K562 (cell line): Measurements from ENCODE around the gene TP53I3. TPM values are rescaled to one million over a fixed set of nuclear protein-coding genes. Genes with fewer than 3 reads are reported as not detected.

Experiments
- E2F8 ChIP-seq: fragments of 450-650 bp; IDR thresholded peaks from 2 replicates; pipeline ENCODE4 v1.7.1; 2018; ENCODE audit warnings: mild to moderate bottlenecking, low read depth; ENCODE audit not compliant: partially characterized antibody
- GTF3C2 ChIP-seq: IDR thresholded peaks from 3 replicates; pipeline ENCODE4 v1.6.1; 2011; ENCODE audit warnings: borderline replicate concordance, mild to moderate bottlenecking, moderate library complexity; ENCODE audit not compliant: insufficient read length; ENCODE audit errors: extremely low read depth
- HINFP ChIP-seq: fragments of 450-650 bp; conservative IDR thresholded peaks from 2 replicates; pipeline ENCODE4 v1.6.1; 2016; ENCODE audit warnings: missing genetic modification characterization, low read depth, mild to moderate bottlenecking, control low read depth, missing compliant biosample characterization
- HIVEP1 ChIP-seq: fragments of 250-450 bp; sonication (Bioruptor Pico); IDR thresholded peaks from 2 replicates; pipeline ENCODE4 v1.4.0; 2020; ENCODE audit warnings: mild to moderate bottlenecking
- HLTF ChIP-seq: fragments of 450-650 bp; IDR thresholded peaks from 2 replicates; pipeline ENCODE4 v1.6.1; 2016
- HOMEZ ChIP-seq: fragments of 250-450 bp; sonication (Bioruptor Pico); IDR thresholded peaks from 2 replicates; pipeline ENCODE4 v1.4.0; 2020; ENCODE audit warnings: mild to moderate bottlenecking, moderate library complexity
- KAT2B ChIP-seq: IDR thresholded peaks from one replicate; pipeline ENCODE4 v1.6.1; 2012; ENCODE audit warnings: low read depth, mild to moderate bottlenecking, control low read depth, inconsistent platforms, low read length, moderate library complexity
- KDM1A ChIP-seq, 2 experiments: fragments of 450-650 bp; IDR thresholded peaks; 2 replicates each; pipeline ENCODE4 v1.6.1; 2016; ENCODE audit warnings: mild to moderate bottlenecking in 2 of 2
- MYBL2 ChIP-seq, 2 experiments: fragments of 450-650 bp in 1 of 2; sonication (generic) in 1 of 2; formaldehyde crosslinking in 1 of 2; IDR thresholded peaks; 2 replicates each; pipeline versions ENCODE4 v1.6.1 to v1.8.1; 2017 to 2022; ENCODE audit warnings: borderline replicate concordance in 1 of 2, inconsistent platforms in 1 of 2, low read depth in 1 of 2, mild to moderate bottlenecking in 1 of 2, missing genetic modification reagents in 1 of 2, moderate library complexity in 1 of 2
- MYNN ChIP-seq, 2 experiments: sonication (generic); formaldehyde crosslinking in 1 of 2; IDR thresholded peaks; 2 replicates each; pipeline versions ENCODE4 v1.5.0 to v1.6.1; 2016 to 2020; ENCODE audit warnings: antibody characterized with exemption in 1 of 2, missing genetic modification reagents in 1 of 2
- RBM22 ChIP-seq: fragments of 200-400 bp; formaldehyde crosslinking; IDR thresholded peaks from 2 replicates; pipeline ENCODE4 v1.6.1; 2018; ENCODE audit warnings: low read length, low read depth; ENCODE audit not compliant: poor library complexity, severe bottlenecking
- RBM39 ChIP-seq: fragments of 200-400 bp; formaldehyde crosslinking; optimal IDR thresholded peaks from 2 replicates; pipeline ENCODE3; 2018; ENCODE audit warnings: low read depth, low read length
- SRSF3 ChIP-seq: fragments of 200-400 bp; formaldehyde crosslinking; IDR thresholded peaks from 2 replicates; pipeline ENCODE4 v1.6.1; 2016; ENCODE audit warnings: mild to moderate bottlenecking, low read length, moderate library complexity; ENCODE audit not compliant: insufficient read depth
- SUPT5H ChIP-seq: fragments of 450-650 bp; IDR thresholded peaks from 2 replicates; pipeline ENCODE4 v1.6.1; 2016
- TAF7 ChIP-seq: fragments of 450-650 bp; IDR thresholded peaks from 2 replicates; pipeline ENCODE4 v1.6.1; 2016; ENCODE audit warnings: missing genetic modification characterization, missing compliant biosample characterization
- U2AF2 ChIP-seq: fragments of 200-400 bp; formaldehyde crosslinking; optimal IDR thresholded peaks from 2 replicates; pipeline ENCODE3; 2017; ENCODE audit warnings: low read depth, mild to moderate bottlenecking, low read length
- ZNF263 ChIP-seq: sonication (generic); formaldehyde crosslinking; IDR thresholded peaks from 2 replicates; pipeline ENCODE4 v1.8.0; 2022; ENCODE audit warnings: mild to moderate bottlenecking, missing genetic modification reagents, borderline replicate concordance
- polyA plus RNA-seq, 8 experiments: library from polyadenylated mRNA; depleted of rRNA in 4 of 8; stranded (reverse) in 5 of 8; unstranded in 3 of 8; fragments of >200 nt; fragmentation: Nextera tagmentation in 2 of 8; fragmentation: Illumina TruSeq in 1 of 8; extraction: Ambion mirVana in 2 of 8; extraction: Trizol in 1 of 8; gene quantifications; 2 replicates each; pipeline versions ENCODE4 v1.2.1 to v1.2.3, GENCODE V29; 2011 to 2014; ENCODE audit warnings: inconsistent platforms in 1 of 8, missing spikeins in 1 of 8
- total RNA-seq, 7 experiments: library from RNA; depleted of rRNA in 6 of 7; stranded (reverse); fragments of >200 nt in 6 of 7; fragmentation: Illumina TruSeq in 2 of 7; extraction: Trizol in 2 of 7; gene quantifications; 2 replicates each; pipeline versions ENCODE4 v1.2.1 to v1.2.3, GENCODE V29; 2011 to 2021; ENCODE audit warnings: low replicate concordance in 1 of 7

Gene TP53I3
- total and polyA plus RNA-seq, 9 of the 15 experiments (the other 6 are each of a cell fraction or from before 2014, with no cell fraction given), result 0.65 to 9.5 (median 5.6) TPM

- no peak for TF ChIP-seq GTF3C2
- peak; percentile 20 for TF ChIP-seq E2F8
- peak; percentile 97 for TF ChIP-seq SUPT5H
- TF ChIP-seq SRSF3, result no peak
- no peak for TF ChIP-seq HOMEZ (CRISPR knock-in tag)
- peak; percentile 80 for TF ChIP-seq TAF7 (tag)
- TF ChIP-seq RBM39, result no peak
- TF ChIP-seq RBM22, result no peak
- TF ChIP-seq MYBL2 (IDR thresholded peaks at IDR 0.05; ENCODE audit: low read depth), result no peak
- no peak for TF ChIP-seq MYBL2 (CRISPR knock-in tag; IDR thresholded peaks at IDR 0.05; ENCODE audit: borderline replicate concordance)
- no peak for TF ChIP-seq HINFP (tag)
- no peak for TF ChIP-seq U2AF2
- TF ChIP-seq KDM1A (IDR thresholded peaks at IDR 0.05), result no peak
- no peak for TF ChIP-seq MYNN (IDR thresholded peaks at IDR 0.05)
- TF ChIP-seq MYNN (CRISPR knock-in tag; IDR thresholded peaks at IDR 0.05), result no peak
- no peak for TF ChIP-seq ZNF263 (CRISPR knock-in tag)
- TF ChIP-seq KAT2B, result no peak
- no peak for TF ChIP-seq HIVEP1 (CRISPR knock-in tag)
- peak; percentile 77 for TF ChIP-seq HLTF
Measured at GRCh38 chr2:24046930-24047702, 37.5 kb downstream of the TP53I3 start, which contains the start of gene WDCP (continued).
